CD4-positive, alpha-beta memory T cell (primary cell): Measurements from ENCODE around the gene POLR2A. TPM values are rescaled to one million over a fixed set of nuclear protein-coding genes. Genes with fewer than 3 reads are reported as not detected.

Source experiments
- CTCF ChIA-PET: fragments of 350-600 bp; sonication (Branson Sonifier 250); formaldehyde crosslinking; loops from one replicate; lab custom pipeline; 2021; ENCODE audit warnings: inconsistent platforms; ENCODE audit not compliant: partially characterized antibody; lab: Charles Lee
- POLR2A ChIA-PET: fragments of 350-600 bp; sonication (Branson Sonifier 250); formaldehyde crosslinking; loops from one replicate; lab custom pipeline; 2021; ENCODE audit not compliant: partially characterized antibody; lab: Charles Lee
- DNase-seq, 5 donors: peaks; one replicate each; pipeline versions ENCODE4 v3.0.0 to v3.0.0-alpha.2; 2020 to 2022; ENCODE audit warnings: mixed read lengths in 1 of 5
- H3K27ac ChIP-seq: one replicate; pipeline ENCODE4 v1.7.0; 2013; ENCODE audit warnings: low read depth, low read length
- H3K27me3 ChIP-seq: 2 replicates; pipeline ENCODE4 v1.7.0; 2013; ENCODE audit warnings: mild to moderate bottlenecking, low read length, moderate library complexity; ENCODE audit not compliant: insufficient read depth
- H3K36me3 ChIP-seq: 2 replicates; pipeline ENCODE4 v1.7.0; 2013; ENCODE audit warnings: mild to moderate bottlenecking, low read length, moderate library complexity; ENCODE audit not compliant: insufficient read depth
- H3K4me1 ChIP-seq: 2 replicates; pipeline ENCODE4 v1.7.0; 2013; ENCODE audit warnings: mild to moderate bottlenecking, low read length, moderate library complexity; ENCODE audit not compliant: insufficient read depth
- H3K4me3 ChIP-seq, 2 donors: one replicate each; pipeline ENCODE4 v1.7.0; 2013; ENCODE audit warnings: low read length in 2 of 2, mild to moderate bottlenecking in 1 of 2
- H3K9me3 ChIP-seq, 2 donors: one replicate each; pipeline ENCODE4 v1.7.0; 2013; ENCODE audit warnings: low read length in 2 of 2, control low read depth in 1 of 2; ENCODE audit not compliant: control insufficient read depth in 1 of 2
- H3K27ac Mint-ChIP-seq, 7 donors: one replicate each; pipeline ENCODE4 v1.8.0; 2020 to 2021; ENCODE audit warnings: mixed read lengths in 7 of 7, mild to moderate bottlenecking in 6 of 7, inconsistent platforms in 3 of 7, moderate library complexity in 3 of 7
- H3K27me3 Mint-ChIP-seq, 2 donors: one replicate each; pipeline ENCODE4 v1.8.0; 2020 to 2021; ENCODE audit warnings: mixed read lengths in 2 of 2
- H3K36me3 Mint-ChIP-seq, 2 donors: one replicate each; pipeline ENCODE4 v1.8.0; 2020 to 2021; ENCODE audit warnings: mixed read lengths in 2 of 2, inconsistent platforms in 1 of 2, mild to moderate bottlenecking in 1 of 2
- H3K4me1 Mint-ChIP-seq, 4 donors: one replicate each; pipeline ENCODE4 v1.8.0; 2020 to 2021; ENCODE audit warnings: mixed read lengths in 4 of 4, mild to moderate bottlenecking in 1 of 4
- H3K4me3 Mint-ChIP-seq, 8 donors: one replicate each; pipeline ENCODE4 v1.8.0; 2020 to 2021; ENCODE audit warnings: mixed read lengths in 8 of 8, mild to moderate bottlenecking in 7 of 8, moderate library complexity in 6 of 8, inconsistent platforms in 3 of 8
- H3K9me3 Mint-ChIP-seq, 8 donors: one replicate each; pipeline ENCODE4 v1.8.0; 2020 to 2021; ENCODE audit warnings: mixed read lengths in 8 of 8, mild to moderate bottlenecking in 5 of 8, inconsistent platforms in 3 of 8, moderate library complexity in 1 of 8
- intact Hi-C: fragments of 100-400 bp; cut with micrococcal nuclease; formaldehyde crosslinking; loops from one replicate; pipeline ENCODE4 v1.15.1; 2023
- polyA plus RNA-seq, 2 donors: library from polyadenylated mRNA; unstranded; fragments of 300-500 nt; fragmentation: Illumina TruSeq; gene quantifications; one replicate each; pipeline ENCODE4 v1.2.3, GENCODE V29; 2021
- total RNA-seq, 2 experiments: library from RNA; stranded (reverse); gene quantifications; one replicate each; pipeline ENCODE4 v1.2.3, GENCODE V29; 2021

POLR2A gene
- total and polyA plus RNA-seq, 4 experiments from 2014 or later, result 8.6 to 191 (median 127) TPM

DNA sequence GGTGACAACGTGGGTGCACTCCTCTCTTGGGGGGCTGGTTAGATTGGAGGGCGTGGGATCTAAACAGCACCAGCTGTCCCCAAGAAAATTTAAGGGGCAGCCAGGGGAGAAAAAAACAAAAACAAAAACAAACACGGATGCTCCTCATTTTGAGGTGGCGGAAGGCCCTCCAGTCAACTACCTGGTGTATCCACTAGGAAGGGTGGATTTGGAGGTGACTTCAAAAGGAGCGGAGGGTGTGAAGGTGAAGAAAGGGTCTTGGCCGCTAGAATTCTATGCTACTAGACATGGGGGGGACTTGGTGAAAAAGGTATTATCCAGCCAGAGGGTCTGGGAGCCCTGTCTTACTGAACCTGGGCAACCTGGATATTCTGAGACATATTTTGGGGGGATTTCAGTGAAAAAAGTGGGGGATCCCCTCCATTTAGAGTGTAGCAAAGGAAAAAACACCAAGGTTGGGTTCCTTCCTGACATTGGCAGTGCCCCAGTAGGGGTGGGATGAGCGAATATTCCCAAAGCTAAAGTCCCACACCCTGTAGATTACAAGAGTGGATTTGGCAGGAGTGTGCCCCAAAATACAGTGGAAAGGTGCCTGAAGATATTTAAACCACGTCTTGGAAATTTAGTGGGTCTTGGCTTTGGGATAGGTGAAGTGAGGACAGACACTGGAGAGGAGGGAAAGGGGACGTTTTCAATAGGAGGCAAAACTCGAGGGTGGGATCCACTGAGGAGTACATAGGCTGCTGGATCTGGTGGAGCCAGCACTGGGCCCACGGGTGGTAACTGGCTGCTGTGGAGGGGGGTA lies 45.3 kb upstream of the POLR2A start:
- intact Hi-C loops, result no loop called here

DNA sequence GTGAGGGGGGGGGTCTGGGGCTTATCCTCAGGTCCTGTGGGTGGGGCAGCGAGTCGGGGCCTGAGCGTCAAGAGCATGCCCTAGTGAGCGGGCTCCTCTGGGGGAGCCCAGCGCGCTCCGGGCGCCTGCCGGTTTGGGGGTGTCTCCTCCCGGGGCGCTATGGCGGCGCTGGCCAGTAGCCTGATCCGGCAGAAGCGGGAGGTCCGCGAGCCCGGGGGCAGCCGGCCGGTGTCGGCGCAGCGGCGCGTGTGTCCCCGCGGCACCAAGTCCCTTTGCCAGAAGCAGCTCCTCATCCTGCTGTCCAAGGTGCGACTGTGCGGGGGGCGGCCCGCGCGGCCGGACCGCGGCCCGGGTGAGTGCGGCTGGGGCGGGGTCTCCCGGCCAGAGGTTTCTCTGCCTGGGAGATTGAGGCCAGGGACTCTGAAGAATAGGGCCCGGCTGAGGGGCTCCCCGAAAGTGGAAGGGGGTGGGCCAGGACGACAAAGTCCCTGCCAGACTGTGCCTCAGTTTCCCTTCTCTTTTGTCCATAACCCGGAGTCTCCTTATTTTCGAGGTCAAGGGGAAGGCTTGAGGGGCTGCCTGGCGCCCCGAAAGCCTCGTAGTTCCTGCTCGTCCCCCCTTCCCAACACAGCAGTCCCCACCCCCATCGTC lies 44.6 kb upstream of the POLR2A start, which contains the start of gene FGF11:
TSS of gene FGF11 (plus strand) at position 51 of the 651 bp plus-strand sequence. CDS start at position 160, 109 bp downstream.
- Histone ChIP-seq H3K9me3 (no peaks in the 10 kb centered on the region), H3K36me3 (no peaks in the 10 kb centered on the region), H3K27ac (no peak within 1 kb of the TSS), H3K4me3 (peak within 1 kb of the TSS in 1 of 2 donors; percentile 41), H3K27me3 (peaks cover 35% of the 10 kb centered on the region), H3K4me1 (peaks cover 47% of the 10 kb centered on the region)
- H3K36me3 Mint-ChIP-seq, result peaks cover 5 to 9% of the 10 kb centered on the region in 2 donors
- peak within 1 kb of the TSS in 6 of 7 donors; percentile 36 to 98 (median 69) for H3K27ac Mint-ChIP-seq
- CTCF ChIA-PET, result interaction anchor here (0.7 to 5.4 kb wide), 4 partner anchors 14 to 121 kb away, joined by 3 to 88 read pairs (median 8); partner anchors contain the start of genes KCTD11 and TMEM95
- no peaks in the 10 kb centered on the region for H3K9me3 Mint-ChIP-seq
- H3K4me3 Mint-ChIP-seq, result peak within 1 kb of the TSS; percentile 57 to 91 (median 74)
- DNase-seq, result peak in 1 of 5 donors; percentile 33
- intact Hi-C loops, result no loop called here
- H3K4me1 Mint-ChIP-seq, result peaks cover 25 to 56% (median 38%) of the 10 kb centered on the region in 4 donors
- peaks cover 27 to 39% of the 10 kb centered on the region in 2 donors for H3K27me3 Mint-ChIP-seq
- POLR2A ChIA-PET, result interaction anchor here (0.8 to 9.3 kb wide), 7 partner anchors 16 to 150 kb away, joined by 3 to 176 read pairs (median 4); partner anchors contain the start of genes ACAP1, MPDU1, POLR2A and SLC35G6

More for the DNA sequence above, 45.3 kb upstream of the POLR2A start:
- peaks cover 30% of the 10 kb centered on the region for H3K27me3 ChIP-seq
- POLR2A ChIA-PET, result interaction anchor here (0.9 to 9.3 kb wide), 9 partner anchors 17 to 248 kb away, joined by 3 to 176 read pairs (median 4); partner anchors contain the start of genes ACAP1, MPDU1, POLR2A and SENP3
- Mint-ChIP-seq H3K36me3 (peaks cover 5 to 9% of the 10 kb centered on the region in 2 donors), H3K4me1 (peaks cover 25 to 54% (median 37%) of the 10 kb centered on the region in 4 donors), H3K27me3 (peaks cover 25 to 33% of the 10 kb centered on the region in 2 donors), H3K27ac (peak overlapping the region in 4 of 7 donors; percentile 51 to 98 (median 69)), H3K4me3 (peak overlapping the region; percentile 17 to 81 (median 68)), H3K9me3 (no peaks in the 10 kb centered on the region)
- H3K27ac ChIP-seq, result no peak overlapping the region
- no peaks in the 10 kb centered on the region for H3K36me3 ChIP-seq
- H3K4me3 ChIP-seq, result no peak overlapping the region
- peaks cover 47% of the 10 kb centered on the region for H3K4me1 ChIP-seq
- no peaks in the 10 kb centered on the region for H3K9me3 ChIP-seq
- CTCF ChIA-PET, result interaction anchor here (0.9 to 5.4 kb wide), 4 partner anchors 26 to 84 kb away, joined by 3 to 88 read pairs (median 28); partner anchors contain the start of genes KCTD11, POLR2A and TMEM95
- peak in 1 of 5 donors; percentile 5 for DNase-seq

DNA sequence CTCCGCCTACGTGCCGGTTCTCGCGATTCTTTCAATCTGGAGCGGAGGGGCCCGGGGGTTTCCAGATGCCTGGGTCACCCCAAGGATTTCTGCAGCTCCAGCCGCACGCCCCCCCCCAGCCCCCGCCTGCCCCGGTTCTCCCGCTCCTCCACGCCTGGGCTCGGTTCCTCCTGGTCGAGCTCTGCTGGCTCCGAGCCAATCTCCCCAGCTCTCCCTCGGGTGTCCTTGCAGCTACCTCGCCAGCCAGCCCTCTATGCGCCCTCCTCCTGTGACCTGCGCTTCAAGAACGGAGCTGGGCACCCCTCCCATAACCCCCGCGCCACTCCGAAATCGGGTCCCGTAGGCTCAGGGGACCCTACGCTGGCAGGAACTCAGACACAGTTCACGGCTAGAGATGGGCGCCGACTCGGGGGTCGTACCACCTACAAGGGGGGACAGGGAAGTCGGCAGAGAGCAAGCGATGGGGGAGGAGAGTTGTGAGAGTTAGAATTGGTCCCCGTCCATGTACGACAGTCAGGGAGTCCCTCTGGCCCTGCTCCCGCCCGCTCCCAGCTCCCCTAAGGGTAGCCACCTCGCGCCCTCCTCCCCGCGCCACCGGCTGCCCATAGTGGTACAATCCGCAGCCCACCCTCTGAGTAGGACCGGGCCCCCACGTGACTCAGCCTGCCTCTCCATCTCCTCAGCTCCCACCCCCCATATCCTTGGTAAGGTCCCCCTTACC lies 43.9 kb upstream of the POLR2A start:
- no peak overlapping the region for H3K27ac ChIP-seq
- H3K9me3 Mint-ChIP-seq, result no peaks in the 10 kb centered on the region
- peak overlapping the region; percentile 48 to 91 (median 72) for H3K4me3 Mint-ChIP-seq
- intact Hi-C loops, result no loop called here
- peak overlapping the region in 1 of 2 donors; percentile 41 for H3K4me3 ChIP-seq
- H3K27me3 Mint-ChIP-seq, result peaks cover 27 to 43% of the 10 kb centered on the region in 2 donors
- DNase-seq, result peak in 4 of 5 donors; percentile 19 to 54 (median 24)
- CTCF ChIA-PET, result interaction anchor here (0.7 to 5.4 kb wide), 6 partner anchors 14 to 121 kb away, joined by 3 to 88 read pairs (median 6); partner anchors contain the start of genes KCTD11, SENP3 and TMEM95
- H3K27me3 ChIP-seq, result peaks cover 38% of the 10 kb centered on the region
- H3K4me1 ChIP-seq, result peaks cover 51% of the 10 kb centered on the region
- peaks cover 5 to 7% of the 10 kb centered on the region in 2 donors for H3K36me3 Mint-ChIP-seq
- POLR2A ChIA-PET, result interaction anchor here (0.8 to 9.3 kb wide), 8 partner anchors 16 to 149 kb away, joined by 3 to 176 read pairs (median 6); partner anchors contain the start of genes ACAP1, MPDU1, POLR2A and SENP3
- H3K27ac Mint-ChIP-seq, result peak overlapping the region in 4 of 7 donors; percentile 13 to 81 (median 58)
- H3K9me3 ChIP-seq, result no peaks in the 10 kb centered on the region
- peaks cover 23 to 56% (median 36%) of the 10 kb centered on the region in 4 donors for H3K4me1 Mint-ChIP-seq
- H3K36me3 ChIP-seq, result no peaks in the 10 kb centered on the region

DNA sequence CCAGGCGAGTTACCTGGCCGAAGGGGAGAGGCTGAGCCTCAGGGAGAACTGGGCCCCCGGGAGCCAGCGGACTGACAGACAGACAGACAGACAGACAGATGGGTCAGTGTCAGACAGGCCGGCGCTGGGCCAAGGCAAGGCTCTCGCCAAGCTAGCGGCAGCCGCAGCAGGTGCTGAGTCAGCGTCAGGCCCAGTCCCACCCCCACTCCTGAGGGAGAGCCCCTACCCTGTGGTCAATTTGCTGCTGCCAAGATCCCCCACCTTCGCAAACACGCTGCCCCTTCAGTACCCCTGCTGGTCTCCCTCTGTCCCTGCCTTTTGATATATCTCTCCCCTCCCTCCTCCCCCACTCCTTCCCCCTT lies 43.4 kb upstream of the POLR2A start:
- POLR2A ChIA-PET, result interaction anchor here (0.8 to 9.3 kb wide), 6 partner anchors 15 to 120 kb away, joined by 3 to 176 read pairs (median 48); partner anchors contain the start of genes ACAP1, POLR2A, SENP3 and SLC35G6
- no peaks in the 10 kb centered on the region for H3K36me3 ChIP-seq
- Mint-ChIP-seq H3K27me3 (peaks cover 33 to 49% of the 10 kb centered on the region in 2 donors), H3K36me3 (peaks cover 4 to 5% of the 10 kb centered on the region in 2 donors), H3K27ac (no peak overlapping the region), H3K4me1 (peaks cover 25 to 56% (median 40%) of the 10 kb centered on the region in 4 donors), H3K9me3 (no peaks in the 10 kb centered on the region), H3K4me3 (peak overlapping the region in 1 of 8 donors; percentile 75)
- H3K27ac ChIP-seq, result no peak overlapping the region
- H3K4me1 ChIP-seq, result peaks cover 55% of the 10 kb centered on the region
- CTCF ChIA-PET, result interaction anchor here (0.8 to 2.9 kb wide), 6 partner anchors 13 to 120 kb away, joined by 3 to 11 read pairs (median 4); partner anchors contain the start of genes NEURL4 and SENP3
- no peak overlapping the region for H3K4me3 ChIP-seq
- H3K27me3 ChIP-seq, result peaks cover 44% of the 10 kb centered on the region
- DNase-seq, result peak in 1 of 5 donors; percentile 43
- no peaks in the 10 kb centered on the region for H3K9me3 ChIP-seq
- intact Hi-C loops, result no loop called here

DNA sequence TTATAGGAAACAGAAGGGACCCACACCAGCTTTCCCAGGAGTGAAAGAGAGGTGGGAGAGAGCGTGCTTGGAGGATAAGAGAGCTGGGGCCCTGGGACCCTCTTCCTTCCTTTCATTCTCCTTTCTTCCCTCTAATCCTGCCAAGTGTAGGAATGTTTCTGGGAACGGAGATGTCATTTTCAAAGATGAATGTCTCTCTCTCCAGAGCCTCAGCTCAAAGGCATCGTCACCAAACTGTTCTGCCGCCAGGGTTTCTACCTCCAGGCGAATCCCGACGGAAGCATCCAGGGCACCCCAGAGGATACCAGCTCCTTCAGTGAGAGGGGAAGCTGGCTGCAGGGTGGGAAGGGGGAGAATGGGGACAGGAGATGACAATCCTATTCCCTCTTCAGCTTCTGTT lies 42.9 kb upstream of the POLR2A start:
- Mint-ChIP-seq H3K9me3 (no peaks in the 10 kb centered on the region), H3K27ac (peak overlapping the region in 1 of 7 donors; percentile 30), H3K4me1 (peaks cover 26 to 56% (median 40%) of the 10 kb centered on the region in 4 donors), H3K27me3 (peaks cover 35 to 51% of the 10 kb centered on the region in 2 donors), H3K4me3 (peak overlapping the region in 1 of 8 donors; percentile 52), H3K36me3 (peaks cover 2 to 5% of the 10 kb centered on the region in 2 donors)
- peaks cover 48% of the 10 kb centered on the region for H3K27me3 ChIP-seq
- no peaks in the 10 kb centered on the region for H3K36me3 ChIP-seq
- DNase-seq, result peak in 1 of 5 donors; percentile 7
- no peaks in the 10 kb centered on the region for H3K9me3 ChIP-seq
- ChIA-PET POLR2A (interaction anchor here (0.7 to 9.3 kb wide), 6 partner anchors 15 to 120 kb away, joined by 3 to 176 read pairs (median 48); partner anchors contain the start of genes ACAP1, POLR2A, SENP3 and SLC35G6), CTCF (interaction anchor here (0.8 to 2.9 kb wide), 6 partner anchors 13 to 120 kb away, joined by 3 to 11 read pairs (median 4); partner anchors contain the start of genes NEURL4 and SENP3)
- no peak overlapping the region for H3K27ac ChIP-seq
- H3K4me1 ChIP-seq, result peaks cover 55% of the 10 kb centered on the region
- no peak overlapping the region for H3K4me3 ChIP-seq
- intact Hi-C loops, result no loop called here

DNA sequence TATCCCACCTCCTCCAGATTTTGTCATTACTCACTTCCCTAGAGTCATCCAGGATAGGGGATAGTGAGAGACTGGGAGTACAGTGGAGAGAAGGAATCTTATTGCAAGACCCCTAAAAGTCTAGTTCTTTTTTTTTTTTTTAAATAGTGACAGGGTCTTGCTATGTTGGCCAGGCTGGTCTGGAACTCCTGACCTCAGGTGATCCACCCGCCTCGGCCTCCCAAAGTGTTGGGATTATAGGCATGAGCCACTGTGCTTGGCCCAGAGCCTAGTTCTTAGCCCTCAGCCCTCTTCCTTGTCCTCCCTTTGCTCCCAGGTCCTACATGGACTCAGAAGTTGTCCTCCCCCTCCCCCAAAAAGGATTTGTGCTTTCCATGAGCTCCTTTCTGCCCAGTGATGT lies 42.0 kb upstream of the POLR2A start:
- no peak overlapping the region for H3K27ac ChIP-seq
- peak overlapping the region in 1 of 7 donors; percentile 30 for H3K27ac Mint-ChIP-seq
- DNase-seq, result no peak
- H3K4me1 ChIP-seq, result peaks cover 55% of the 10 kb centered on the region
- H3K36me3 ChIP-seq, result no peaks in the 10 kb centered on the region
- peak overlapping the region in 2 of 8 donors; percentile 17 to 30 for H3K4me3 Mint-ChIP-seq
- ChIA-PET CTCF (interaction anchor here (1.4 to 2.9 kb wide), 3 partner anchors 12 to 119 kb away, joined by 4 to 11 read pairs (median 8); partner anchors contain the start of genes NEURL4 and SENP3), POLR2A (interaction anchor here (0.7 to 9.3 kb wide), 5 partner anchors 14 to 106 kb away, joined by 3 to 138 read pairs (median 6); partner anchors contain the start of genes ACAP1, SLC35G6 and ZBTB4)
- peaks cover 24 to 51% (median 40%) of the 10 kb centered on the region in 4 donors for H3K4me1 Mint-ChIP-seq
- peaks cover 0 to 7% of the 10 kb centered on the region in 2 donors for H3K36me3 Mint-ChIP-seq
- intact Hi-C loops, result no loop called here
- peaks cover 36 to 54% of the 10 kb centered on the region in 2 donors for H3K27me3 Mint-ChIP-seq
- H3K9me3 Mint-ChIP-seq, result no peaks in the 10 kb centered on the region
- no peaks in the 10 kb centered on the region for H3K9me3 ChIP-seq
- peaks cover 56% of the 10 kb centered on the region for H3K27me3 ChIP-seq
- no peak overlapping the region for H3K4me3 ChIP-seq
